ENCODE measurements around the gene KDM1A. TPM values are rescaled to one million over a fixed set of nuclear protein-coding genes. Genes with fewer than 3 reads are reported as not detected.

KDM1A gene
- total and polyA plus RNA-seq, 4 donors = 7.4 to 46.7 (median 21.5) TPM

DNA sequence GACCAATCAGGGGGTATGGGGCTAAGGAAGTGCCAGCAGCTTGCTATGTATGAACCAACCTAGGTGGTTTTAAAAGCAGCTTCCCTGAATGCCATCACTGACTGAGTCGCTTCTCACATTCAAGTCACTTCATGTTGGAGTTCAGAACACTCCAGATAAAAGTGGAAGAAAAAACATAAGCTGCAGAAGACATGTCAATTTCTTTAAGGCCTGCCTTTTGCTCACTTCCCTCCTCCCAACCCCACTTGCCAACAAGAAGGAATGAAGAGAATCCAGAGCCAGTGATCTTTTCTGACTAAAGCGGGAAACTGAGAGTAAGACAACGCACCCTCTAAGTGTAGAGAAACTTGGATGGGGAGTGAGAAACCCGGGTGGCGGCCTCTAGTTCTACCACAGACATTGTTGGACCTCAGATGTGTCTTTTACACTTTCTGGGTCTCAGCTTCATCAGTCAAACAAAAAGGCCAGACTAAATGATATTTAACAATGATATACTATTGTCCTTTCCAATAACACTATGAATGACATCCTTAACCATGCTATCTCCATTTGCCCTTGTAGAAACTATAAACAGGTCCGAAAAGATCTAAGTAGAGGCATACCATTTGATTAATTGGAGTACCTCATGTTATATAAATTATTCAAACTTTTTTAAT is 95.3 kb downstream of the KDM1A start:
- H3K9me3 ChIP-seq (ENCODE audit: control insufficient read depth in 4 of 4, low read length in 3 of 4) = no peaks in the 10 kb centered on the region
- H3K36me3 ChIP-seq (ENCODE audit: control insufficient read depth in 4 of 4, insufficient read depth in 3 of 4, low read depth in 1 of 4, low read length in 3 of 4) = no peaks in the 10 kb centered on the region
- H3K4me3 ChIP-seq (ENCODE audit: low read depth in 1 of 3, low read length in 3 of 3) = no peak overlapping the region
- H3K4me1 ChIP-seq (ENCODE audit: control insufficient read depth in 4 of 4, insufficient read depth in 4 of 4, low read length in 3 of 4) = peaks cover 0 to 3% (median 2%) of the 10 kb centered on the region in 4 donors
- WGBS = 84% methylated on average over 6 of the region's 6 CpGs
- H3K27ac ChIP-seq (ENCODE audit: low read depth in 1 of 2, low read length in 2 of 2) = peak overlapping the region in 1 of 2 donors; percentile 4
- TF ChIP-seq, protein P1, sequence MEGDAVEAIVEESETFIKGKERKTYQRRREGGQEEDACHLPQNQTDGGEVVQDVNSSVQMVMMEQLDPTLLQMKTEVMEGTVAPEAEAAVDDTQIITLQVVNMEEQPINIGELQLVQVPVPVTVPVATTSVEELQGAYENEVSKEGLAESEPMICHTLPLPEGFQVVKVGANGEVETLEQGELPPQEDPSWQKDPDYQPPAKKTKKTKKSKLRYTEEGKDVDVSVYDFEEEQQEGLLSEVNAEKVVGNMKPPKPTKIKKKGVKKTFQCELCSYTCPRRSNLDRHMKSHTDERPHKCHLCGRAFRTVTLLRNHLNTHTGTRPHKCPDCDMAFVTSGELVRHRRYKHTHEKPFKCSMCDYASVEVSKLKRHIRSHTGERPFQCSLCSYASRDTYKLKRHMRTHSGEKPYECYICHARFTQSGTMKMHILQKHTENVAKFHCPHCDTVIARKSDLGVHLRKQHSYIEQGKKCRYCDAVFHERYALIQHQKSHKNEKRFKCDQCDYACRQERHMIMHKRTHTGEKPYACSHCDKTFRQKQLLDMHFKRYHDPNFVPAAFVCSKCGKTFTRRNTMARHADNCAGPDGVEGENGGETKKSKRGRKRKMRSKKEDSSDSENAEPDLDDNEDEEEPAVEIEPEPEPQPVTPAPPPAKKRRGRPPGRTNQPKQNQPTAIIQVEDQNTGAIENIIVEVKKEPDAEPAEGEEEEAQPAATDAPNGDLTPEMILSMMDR (IDR thresholded peaks at IDR 0.05; ENCODE audit: low read depth, low read length, missing input control) = no peak
- TF ChIP-seq GABPA (IDR thresholded peaks at IDR 0.05 in 1 of 2, conservative IDR thresholded peaks at IDR 0.05 in 1 of 2) (no peak), FOXA2 (IDR thresholded peaks at IDR 0.05) (no peak), JUND (IDR thresholded peaks at IDR 0.05) (no peak), HNF4A (conservative IDR thresholded peaks at IDR 0.05) (no peak), HNF4G (IDR thresholded peaks at IDR 0.05) (no peak), MAX (IDR thresholded peaks at IDR 0.05) (no peak), RXRA (IDR thresholded peaks at IDR 0.05) (no peak), TAF1 (conservative IDR thresholded peaks at IDR 0.05) (no peak), SP1 (IDR thresholded peaks at IDR 0.05) (no peak), EGR1 (IDR thresholded peaks at IDR 0.05; ENCODE audit: low read depth in 2 of 2) (no peak), FOXA1 (IDR thresholded peaks at IDR 0.05) (no peak)
- TF ChIP-seq, protein P2, sequence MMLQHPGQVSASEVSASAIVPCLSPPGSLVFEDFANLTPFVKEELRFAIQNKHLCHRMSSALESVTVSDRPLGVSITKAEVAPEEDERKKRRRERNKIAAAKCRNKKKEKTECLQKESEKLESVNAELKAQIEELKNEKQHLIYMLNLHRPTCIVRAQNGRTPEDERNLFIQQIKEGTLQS (IDR thresholded peaks at IDR 0.05) = no peak
- H3K9ac ChIP-seq (ENCODE audit: low read depth in 1 of 2, low read length in 2 of 2) = no peak overlapping the region
- no peaks in the 10 kb centered on the region for H3K27me3 ChIP-seq (ENCODE audit: control insufficient read depth in 4 of 4, insufficient read depth in 4 of 4, low read length in 3 of 4)
- DNase-seq (ENCODE audit: low spot score) = no peak

DNA sequence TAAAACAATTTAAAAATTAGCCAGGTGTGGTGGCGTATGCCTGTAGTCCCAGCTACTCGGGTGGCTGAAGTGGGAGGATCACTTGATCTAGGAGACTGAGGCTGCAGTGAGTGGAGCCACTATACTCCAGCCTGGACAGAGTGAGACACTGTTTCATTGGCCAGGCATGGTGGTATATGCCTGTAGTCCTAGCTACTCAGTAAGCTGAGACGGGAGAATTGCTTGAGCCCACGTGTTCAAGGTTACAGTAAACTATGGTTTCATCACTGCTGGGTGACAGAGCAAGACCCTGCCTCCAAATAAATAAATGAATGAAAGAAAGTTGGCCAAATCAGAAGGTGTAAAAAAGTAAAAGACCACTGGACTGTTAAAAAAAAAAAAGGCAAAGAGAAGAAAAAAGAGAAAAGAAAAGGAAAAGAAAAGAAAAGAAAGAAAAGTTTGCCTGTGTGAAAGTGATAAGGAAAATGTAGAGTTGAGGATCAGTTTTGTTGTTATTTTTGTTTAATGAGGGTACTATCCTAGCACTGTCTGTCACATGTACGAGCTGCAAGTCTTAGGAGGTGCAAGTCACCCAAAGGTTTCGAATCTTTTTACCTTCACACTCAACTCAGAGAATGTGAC is 97.1 kb downstream of the KDM1A start:
- H3K4me3 ChIP-seq (ENCODE audit: low read depth in 1 of 3, low read length in 3 of 3) = no peak overlapping the region
- WGBS = 94% methylated on average over 6 of the region's 6 CpGs
- no peaks in the 10 kb centered on the region for H3K36me3 ChIP-seq (ENCODE audit: control insufficient read depth in 4 of 4, insufficient read depth in 3 of 4, low read depth in 1 of 4, low read length in 3 of 4)
- no peak for TF ChIP-seq RXRA (IDR thresholded peaks at IDR 0.05)
- no peak for DNase-seq (ENCODE audit: low spot score)
- no peak overlapping the region for H3K27ac ChIP-seq (ENCODE audit: low read depth in 1 of 2, low read length in 2 of 2)
- peaks cover 0 to 7% (median 2%) of the 10 kb centered on the region in 4 donors for H3K4me1 ChIP-seq (ENCODE audit: control insufficient read depth in 4 of 4, insufficient read depth in 4 of 4, low read length in 3 of 4)
- no peaks in the 10 kb centered on the region for H3K9me3 ChIP-seq (ENCODE audit: control insufficient read depth in 4 of 4, low read length in 3 of 4)
- H3K27me3 ChIP-seq (ENCODE audit: control insufficient read depth in 4 of 4, insufficient read depth in 4 of 4, low read length in 3 of 4) = no peaks in the 10 kb centered on the region
- no peak overlapping the region for H3K9ac ChIP-seq (ENCODE audit: low read depth in 1 of 2, low read length in 2 of 2)

DNA sequence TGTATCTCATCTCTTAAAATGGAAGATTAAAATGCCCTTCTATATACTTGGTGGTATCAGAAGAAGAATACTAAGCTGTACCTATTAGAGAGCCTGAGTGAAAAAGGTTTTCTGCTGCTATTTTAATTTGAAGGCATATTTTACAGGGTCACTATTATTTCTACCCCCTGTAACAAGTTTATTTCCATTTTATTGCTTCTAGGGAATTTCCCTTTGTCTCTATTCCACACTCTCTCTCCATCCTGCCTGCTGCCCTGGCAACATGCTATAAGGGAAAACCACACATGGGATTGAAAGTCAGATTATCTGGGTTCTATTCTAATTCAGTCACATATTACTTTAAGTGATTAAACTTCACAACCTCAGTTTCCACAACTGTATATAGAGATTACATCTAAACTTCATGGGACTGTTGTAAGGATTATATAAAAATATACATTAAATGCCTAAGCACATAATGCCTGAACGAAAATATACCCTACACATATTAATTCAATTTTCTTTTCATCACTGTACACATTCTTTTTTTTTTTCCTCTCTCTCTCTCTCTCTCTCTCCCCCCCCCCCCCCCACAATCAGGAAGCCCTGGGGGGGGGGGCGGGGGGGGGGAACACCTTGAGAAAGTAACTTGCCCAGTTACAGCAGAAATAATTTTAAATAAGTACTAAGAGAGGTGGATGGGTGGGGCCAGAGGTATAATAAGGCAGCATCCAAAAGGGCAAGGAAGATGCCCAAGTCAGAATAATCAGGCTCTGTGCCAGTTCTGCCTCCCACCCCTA is 97.8 kb downstream of the KDM1A start:
- TF ChIP-seq NR2F2 (IDR thresholded peaks at IDR 0.05) = no peak
- TF ChIP-seq, protein P3, sequence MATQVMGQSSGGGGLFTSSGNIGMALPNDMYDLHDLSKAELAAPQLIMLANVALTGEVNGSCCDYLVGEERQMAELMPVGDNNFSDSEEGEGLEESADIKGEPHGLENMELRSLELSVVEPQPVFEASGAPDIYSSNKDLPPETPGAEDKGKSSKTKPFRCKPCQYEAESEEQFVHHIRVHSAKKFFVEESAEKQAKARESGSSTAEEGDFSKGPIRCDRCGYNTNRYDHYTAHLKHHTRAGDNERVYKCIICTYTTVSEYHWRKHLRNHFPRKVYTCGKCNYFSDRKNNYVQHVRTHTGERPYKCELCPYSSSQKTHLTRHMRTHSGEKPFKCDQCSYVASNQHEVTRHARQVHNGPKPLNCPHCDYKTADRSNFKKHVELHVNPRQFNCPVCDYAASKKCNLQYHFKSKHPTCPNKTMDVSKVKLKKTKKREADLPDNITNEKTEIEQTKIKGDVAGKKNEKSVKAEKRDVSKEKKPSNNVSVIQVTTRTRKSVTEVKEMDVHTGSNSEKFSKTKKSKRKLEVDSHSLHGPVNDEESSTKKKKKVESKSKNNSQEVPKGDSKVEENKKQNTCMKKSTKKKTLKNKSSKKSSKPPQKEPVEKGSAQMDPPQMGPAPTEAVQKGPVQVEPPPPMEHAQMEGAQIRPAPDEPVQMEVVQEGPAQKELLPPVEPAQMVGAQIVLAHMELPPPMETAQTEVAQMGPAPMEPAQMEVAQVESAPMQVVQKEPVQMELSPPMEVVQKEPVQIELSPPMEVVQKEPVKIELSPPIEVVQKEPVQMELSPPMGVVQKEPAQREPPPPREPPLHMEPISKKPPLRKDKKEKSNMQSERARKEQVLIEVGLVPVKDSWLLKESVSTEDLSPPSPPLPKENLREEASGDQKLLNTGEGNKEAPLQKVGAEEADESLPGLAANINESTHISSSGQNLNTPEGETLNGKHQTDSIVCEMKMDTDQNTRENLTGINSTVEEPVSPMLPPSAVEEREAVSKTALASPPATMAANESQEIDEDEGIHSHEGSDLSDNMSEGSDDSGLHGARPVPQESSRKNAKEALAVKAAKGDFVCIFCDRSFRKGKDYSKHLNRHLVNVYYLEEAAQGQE (IDR thresholded peaks at IDR 0.05) = no peak
- Histone ChIP-seq H3K4me3 (ENCODE audit: low read depth in 1 of 3, low read length in 3 of 3) (no peak overlapping the region), H3K9me3 (ENCODE audit: control insufficient read depth in 4 of 4, low read length in 3 of 4) (no peaks in the 10 kb centered on the region), H3K27me3 (ENCODE audit: control insufficient read depth in 4 of 4, insufficient read depth in 4 of 4, low read length in 3 of 4) (no peaks in the 10 kb centered on the region), H3K36me3 (ENCODE audit: control insufficient read depth in 4 of 4, insufficient read depth in 3 of 4, low read depth in 1 of 4, low read length in 3 of 4) (no peaks in the 10 kb centered on the region), H3K4me1 (ENCODE audit: control insufficient read depth in 4 of 4, insufficient read depth in 4 of 4, low read length in 3 of 4) (peaks cover 0 to 7% (median 2%) of the 10 kb centered on the region in 4 donors), H3K27ac (ENCODE audit: low read depth in 1 of 2, low read length in 2 of 2) (no peak overlapping the region), H3K9ac (ENCODE audit: low read depth in 1 of 2, low read length in 2 of 2) (no peak overlapping the region)
- DNase-seq (ENCODE audit: low spot score) = no peak
- WGBS = 61% methylated on average over 2 of the region's 2 CpGs
